Hindlimb muscle (tissue), 1 donor: ENCODE measurements around the gene BAD. TPM values are rescaled to one million over a fixed set of nuclear protein-coding genes. Genes with fewer than 3 reads are reported as not detected.
"Not testable (repeated sequence)": the region's sequence is repeated elsewhere in the genome, so short reads cannot be mapped to it uniquely, and the experiment has no call there.

Experiments used
- DNase-seq: peaks from one replicate; pipeline ENCODE4 v3.0.0-alpha.2; 2013
- polyA plus RNA-seq: library from polyadenylated mRNA; unstranded; fragments of 120-200 nt; gene quantifications from one replicate; pipeline ENCODE4 v1.2.1, GENCODE V29; 2013; ENCODE audit not compliant: insufficient read length

The BAD gene
- polyA plus RNA-seq, 1 donor = 31.0 TPM

- DNase-seq = no peak
These were observed 28.2 kb downstream of the BAD start for GRCh38 chr11:64256300-64256699.

- no peak for DNase-seq
These were observed 29.0 kb downstream of the BAD start for GRCh38 chr11:64255135-64256128.

- no peak for DNase-seq
These were observed 30.1 kb downstream of the BAD start for GRCh38 chr11:64254326-64254725.

- no peak for DNase-seq
These were observed 31.0 kb downstream of the BAD start for GRCh38 chr11:64253481-64253880.

GRCh38 chr11:64253043-64253442 is 31.4 kb downstream of the BAD start:
- no peak for DNase-seq

GRCh38 chr11:64252003-64252872 is 32.2 kb downstream of the BAD start:
- no peak for DNase-seq

- no peak for DNase-seq
These were observed 32.8 kb downstream of the BAD start for GRCh38 chr11:64251753-64252002.

- DNase-seq = no peak
These were observed 33.3 kb downstream of the BAD start, which contains the start of gene PLCB3 for GRCh38 chr11:64251016-64251752. PLCB3 (plus strand) TSS chr11:64251530; CDS start chr11:64251650, 120 bp downstream.

- DNase-seq = no peak
These were observed 34.0 kb downstream of the BAD start for GRCh38 chr11:64250415-64251015.

GRCh38 chr11:64249563-64250414 is 34.7 kb downstream of the BAD start:
- no peak for DNase-seq

- no peak for DNase-seq
These were observed 35.4 kb downstream of the BAD start for GRCh38 chr11:64249038-64249437.

GRCh38 chr11:64248578-64248977 is 35.9 kb downstream of the BAD start:
- DNase-seq = no peak

GRCh38 chr11:64247729-64248531 is 36.5 kb downstream of the BAD start:
- DNase-seq = no peak

- peak; percentile 90 for DNase-seq
These were observed 37.4 kb downstream of the BAD start, which contains the start of gene PPP1R14B for GRCh38 chr11:64246871-64247728. PPP1R14B (minus strand) TSS chr11:64246943; CDS start chr11:64246673, 270 bp downstream.

- DNase-seq = not testable (repeated sequence)
These were observed 37.9 kb downstream of the BAD start for GRCh38 chr11:64246621-64246870.

- peak; percentile 62 for DNase-seq
These were observed 38.5 kb downstream of the BAD start for GRCh38 chr11:64245797-64246620.

GRCh38 chr11:64245401-64245796 is 39.1 kb downstream of the BAD start:
- DNase-seq = peak; percentile 53

- no peak for DNase-seq
These were observed 39.5 kb downstream of the BAD start for GRCh38 chr11:64244966-64245365.

GRCh38 chr11:64244107-64244506 is 40.4 kb downstream of the BAD start:
- DNase-seq = no peak
